Neural cell (in vitro differentiated cells): Measurements from ENCODE around the gene PDE6H. TPM values are rescaled to one million over a fixed set of nuclear protein-coding genes. Genes with fewer than 3 reads are reported as not detected.

Experiments used
- H2AFZ ChIP-seq: fragments of 200-600, 300-800 bp; sonication (generic), shearing (Covaris generic); 2 replicates; pipeline ENCODE4 v1.6.0; 2014; ENCODE audit warnings: low read depth, mild to moderate bottlenecking, antibody characterized with exemption, low read length, moderate library complexity
- H3F3A ChIP-seq: fragments of 200-600 bp; shearing (Covaris generic); 2 replicates; pipeline ENCODE4 v1.6.1; 2016; ENCODE audit warnings: mild to moderate bottlenecking, moderate library complexity, mixed read lengths, antibody characterized with exemption, low read length; ENCODE audit not compliant: insufficient read depth, poor library complexity, severe bottlenecking
- H3K27ac ChIP-seq: fragments of 200-600, 300-800 bp; sonication (generic), shearing (Covaris generic); 2 replicates; pipeline ENCODE4 v1.5.1; 2014; ENCODE audit warnings: mild to moderate bottlenecking, low read length, moderate library complexity
- H3K27me3 ChIP-seq: fragments of 300-800, 200-600 bp; sonication (generic), shearing (Covaris generic); 2 replicates; pipeline ENCODE4 v1.6.0; 2014; ENCODE audit warnings: mild to moderate bottlenecking, low read depth, low read length, moderate library complexity; ENCODE audit not compliant: insufficient read depth
- H3K36me3 ChIP-seq: fragments of 300-800, 200-600 bp; sonication (generic), shearing (Covaris generic); 2 replicates; pipeline ENCODE4 v1.5.1; 2014; ENCODE audit warnings: mild to moderate bottlenecking, antibody characterized with exemption, low read length, moderate library complexity; ENCODE audit not compliant: insufficient read depth
- H3K4me2 ChIP-seq: fragments of 300-800, 200-600 bp; sonication (generic), shearing (Covaris generic); 2 replicates; pipeline ENCODE4 v1.6.0; 2014; ENCODE audit warnings: mild to moderate bottlenecking, low read length
- H3K4me3 ChIP-seq: fragments of 300-800, 200-600 bp; sonication (generic), shearing (Covaris generic); 2 replicates; pipeline ENCODE4 v1.5.1; 2014; ENCODE audit warnings: mild to moderate bottlenecking, low read length, moderate library complexity
- H3K79me2 ChIP-seq: fragments of 200-600 bp; shearing (Covaris generic); replicated peaks from 2 replicates; pipeline ENCODE4 v1.6.0; 2014; ENCODE audit warnings: mild to moderate bottlenecking, low read length, moderate library complexity; ENCODE audit not compliant: insufficient read depth
- H3K9ac ChIP-seq: fragments of 300-800, 200-600 bp; sonication (generic), shearing (Covaris generic); 2 replicates; pipeline ENCODE4 v1.6.1; 2016; ENCODE audit warnings: mild to moderate bottlenecking, low read length, mixed read lengths
- H3K9me2 ChIP-seq: fragments of 200-600 bp; shearing (Covaris generic); 2 replicates; pipeline ENCODE4 v1.6.1; 2016; ENCODE audit warnings: mild to moderate bottlenecking, low read length, mixed read lengths; ENCODE audit not compliant: insufficient read depth
- H3K9me3 ChIP-seq: fragments of 200-600, 300-800 bp; sonication (generic), shearing (Covaris generic); 2 replicates; pipeline ENCODE4 v1.6.1; 2016; ENCODE audit warnings: mild to moderate bottlenecking, mixed run types, low read length, moderate library complexity, mixed read lengths
- H4K20me1 ChIP-seq: fragments of 200-600 bp; shearing (Covaris generic); 2 replicates; pipeline ENCODE4 v1.6.1; 2016; ENCODE audit warnings: mild to moderate bottlenecking, mixed run types; ENCODE audit not compliant: insufficient read depth
- CTCF ChIP-seq: fragments of 450-650 bp; IDR thresholded peaks from 2 replicates; pipeline ENCODE4 v1.5.1; 2014; ENCODE audit warnings: antibody characterized with exemption, mild to moderate bottlenecking, moderate library complexity; ENCODE audit not compliant: poor library complexity, severe bottlenecking
- EP300 ChIP-seq: fragments of 450-650 bp; conservative IDR thresholded peaks from 2 replicates; pipeline ENCODE4 v1.6.1; 2014; ENCODE audit warnings: antibody characterized with exemption, mild to moderate bottlenecking, moderate library complexity; ENCODE audit not compliant: poor library complexity, severe bottlenecking
- EZH2 ChIP-seq: fragments of 200-600, 300-800 bp; shearing (Covaris generic), sonication (generic); IDR thresholded peaks from 2 replicates; pipeline ENCODE4 v1.6.1; 2014; ENCODE audit warnings: antibody characterized with exemption, low read length, borderline replicate concordance, mild to moderate bottlenecking; ENCODE audit not compliant: insufficient read depth, poor library complexity, severe bottlenecking
- MXI1 ChIP-seq: fragments of 450-650 bp; conservative IDR thresholded peaks from 2 replicates; pipeline ENCODE4 v1.6.1; 2014; ENCODE audit warnings: antibody characterized with exemption, mild to moderate bottlenecking; ENCODE audit not compliant: poor library complexity, severe bottlenecking
- POLR2AphosphoS5 ChIP-seq: IDR thresholded peaks from 2 replicates; pipeline ENCODE4 v1.6.1; 2012
- RAD21 ChIP-seq: fragments of 450-650 bp; conservative IDR thresholded peaks from 2 replicates; pipeline ENCODE4 v1.6.1; 2014; ENCODE audit warnings: antibody characterized with exemption, mild to moderate bottlenecking, moderate library complexity
- REST ChIP-seq: IDR thresholded peaks from 2 replicates; pipeline ENCODE4 v1.6.1; 2012; ENCODE audit warnings: borderline replicate concordance
- SMC3 ChIP-seq: fragments of 450-650 bp; conservative IDR thresholded peaks from 2 replicates; pipeline ENCODE4 v1.6.1; 2014; ENCODE audit warnings: antibody characterized with exemption, mild to moderate bottlenecking, moderate library complexity; ENCODE audit not compliant: poor library complexity
- TAF1 ChIP-seq: IDR thresholded peaks from 2 replicates; pipeline ENCODE4 v1.6.1; 2012; ENCODE audit warnings: low read depth
- polyA minus RNA-seq: library from RNA; depleted of rRNA, polyadenylated mRNA; stranded (reverse); fragments of >200 nt; gene quantifications from 2 replicates; pipeline ENCODE4 v1.2.3, GENCODE V29; 2014
- polyA plus RNA-seq: library from polyadenylated mRNA; depleted of rRNA; stranded (reverse); fragments of >200 nt; gene quantifications from 2 replicates; pipeline ENCODE4 v1.2.3, GENCODE V29; 2014

The PDE6H gene
- 2.4 TPM in 1 of 2 replicates, not detected in the other for polyA plus RNA-seq
- not detected in 2 replicates for polyA minus RNA-seq

GRCh38 chr12:14972816-14973215 lies at the start of gene PDE6H:
PDE6H (plus strand) TSS chr12:14973042; CDS start chr12:14978013, 4,971 bp downstream.
- H3K27ac ChIP-seq, result no peak within 1 kb of the TSS
- H3K79me2 ChIP-seq, result no peaks in the 10 kb centered on the region
- no peak for TF ChIP-seq TAF1
- no peak for TF ChIP-seq RAD21
- no peak for TF ChIP-seq EP300
- TF ChIP-seq POLR2AphosphoS5, result no peak
- no peak for TF ChIP-seq EZH2
- TF ChIP-seq MXI1, result no peak
- no peak for TF ChIP-seq REST
- no peak for TF ChIP-seq CTCF
- TF ChIP-seq SMC3, result no peak
- no peaks in the 10 kb centered on the region for H3K9me3 ChIP-seq
- H4K20me1 ChIP-seq, result no peaks in the 10 kb centered on the region
- H3K9ac ChIP-seq, result no peak within 1 kb of the TSS
- no peak within 1 kb of the TSS for H3K4me3 ChIP-seq
- H3F3A ChIP-seq, result no peaks in the 10 kb centered on the region
- no peaks in the 10 kb centered on the region for H3K27me3 ChIP-seq
- no peak within 1 kb of the TSS for H3K4me2 ChIP-seq
- H2AFZ ChIP-seq, result no peak within 1 kb of the TSS
- no peaks in the 10 kb centered on the region for H3K9me2 ChIP-seq
- no peaks in the 10 kb centered on the region for H3K36me3 ChIP-seq

- Histone ChIP-seq H3F3A (no peaks in the 10 kb centered on the region), H3K9me2 (no peaks in the 10 kb centered on the region), H4K20me1 (no peaks in the 10 kb centered on the region), H3K36me3 (no peaks in the 10 kb centered on the region), H3K9ac (no peak overlapping the region), H3K4me2 (no peak overlapping the region), H3K9me3 (no peaks in the 10 kb centered on the region), H2AFZ (no peak overlapping the region), H3K27me3 (no peaks in the 10 kb centered on the region), H3K4me3 (no peak overlapping the region), H3K79me2 (no peaks in the 10 kb centered on the region), H3K27ac (no peak overlapping the region)
- TF ChIP-seq CTCF (no peak), POLR2AphosphoS5 (no peak), MXI1 (no peak), SMC3 (no peak), REST (no peak), EP300 (no peak), EZH2 (no peak)
Measured at GRCh38 chr12:14923944-14924343, 48.9 kb upstream of the PDE6H start.
